ENCODE data around the gene FMR1NB.

Gene FMR1NB

GRCh38 chrX:148070504-148070877 is 89.4 kb downstream of the FMR1NB start:
- no peak for DNase-seq (ENCODE audit: low spot score)
